Stimulated activated naive CD8-positive, alpha-beta T cell treated with anti-CD3 and anti-CD28 coated beads, Interleukin-15, amount 100 ng/mL, for 72 hours (primary cell): ENCODE measurements around the gene GRIP1.

ENCODE experiments used
- ATAC-seq: fragments of 150-1000 bp; cut with Tn5 transposase; 2 replicates; pipeline ENCODE4 v1.10.0; 2021; ENCODE audit warnings: mild to moderate bottlenecking, moderate library complexity
- DNase-seq, 2 donors: peaks; one replicate each; pipeline ENCODE4 v3.0.0; 2021 to 2022
- H3K27ac Mint-ChIP-seq, 2 donors: one replicate each; pipeline ENCODE4 v1.8.0; 2022; ENCODE audit warnings: mild to moderate bottlenecking in 2 of 2, mixed read lengths in 2 of 2, moderate library complexity in 2 of 2
- H3K27me3 Mint-ChIP-seq: one replicate; pipeline ENCODE4 v1.8.0; 2022; ENCODE audit warnings: mixed read lengths
- H3K4me1 Mint-ChIP-seq: one replicate; pipeline ENCODE4 v1.8.0; 2022; ENCODE audit warnings: mild to moderate bottlenecking, mixed read lengths
- H3K4me3 Mint-ChIP-seq, 2 donors: one replicate each; pipeline ENCODE4 v1.8.0; 2022; ENCODE audit warnings: mild to moderate bottlenecking in 2 of 2, mixed read lengths in 2 of 2, moderate library complexity in 1 of 2
- H3K9me3 Mint-ChIP-seq, 2 donors: one replicate each; pipeline ENCODE4 v1.8.0; 2022; ENCODE audit warnings: mixed read lengths in 2 of 2

GRIP1 gene

GRCh38 chr12:66552716-66553115, 126.2 kb downstream of the GRIP1 start:
- H3K27ac Mint-ChIP-seq = no peak overlapping the region
- peaks cover 4 to 17% of the 10 kb centered on the region in 2 donors for H3K9me3 Mint-ChIP-seq
- H3K4me1 Mint-ChIP-seq = peaks cover 7% of the 10 kb centered on the region
- H3K27me3 Mint-ChIP-seq = peaks cover 23% of the 10 kb centered on the region
- no peak overlapping the region for H3K4me3 Mint-ChIP-seq
- no peak for DNase-seq
- no peak for ATAC-seq

GRCh38 chr12:66550626-66551025, 128.2 kb downstream of the GRIP1 start:
- Mint-ChIP-seq H3K27me3 (peaks cover 8% of the 10 kb centered on the region), H3K27ac (no peak overlapping the region), H3K4me1 (no peaks in the 10 kb centered on the region), H3K4me3 (no peak overlapping the region), H3K9me3 (peaks cover 0 to 4% of the 10 kb centered on the region in 2 donors)
- no peak for DNase-seq
- no peak for ATAC-seq

GRCh38 chr12:66549050-66549389, 129.9 kb downstream of the GRIP1 start:
- DNase-seq = no peak
- H3K4me3 Mint-ChIP-seq = no peak overlapping the region
- no peaks in the 10 kb centered on the region for H3K4me1 Mint-ChIP-seq
- no peak overlapping the region for H3K27ac Mint-ChIP-seq
- no peaks in the 10 kb centered on the region for H3K27me3 Mint-ChIP-seq
- ATAC-seq = no peak
- no peaks in the 10 kb centered on the region for H3K9me3 Mint-ChIP-seq

- H3K27ac Mint-ChIP-seq = no peak overlapping the region
Measured at GRCh38 chr12:66548338-66549049, 130.4 kb downstream of the GRIP1 start.

GRCh38 chr12:66541426-66541825, 137.4 kb downstream of the GRIP1 start:
- Mint-ChIP-seq H3K4me3 (no peak overlapping the region), H3K4me1 (no peaks in the 10 kb centered on the region), H3K27me3 (no peaks in the 10 kb centered on the region), H3K27ac (no peak overlapping the region), H3K9me3 (no peaks in the 10 kb centered on the region)
- ATAC-seq (no peak), DNase-seq (no peak)

More at GRCh38 chr12:66548338-66549049, 130.4 kb downstream of the GRIP1 start:
- DNase-seq (no peak), ATAC-seq (no peak)
- no peaks in the 10 kb centered on the region for H3K4me1 Mint-ChIP-seq
- no peaks in the 10 kb centered on the region for H3K27me3 Mint-ChIP-seq
- no peaks in the 10 kb centered on the region for H3K9me3 Mint-ChIP-seq
- no peak overlapping the region for H3K4me3 Mint-ChIP-seq

GRCh38 chr12:66539431-66539830, 139.4 kb downstream of the GRIP1 start:
- ATAC-seq (no peak), DNase-seq (no peak)
- Mint-ChIP-seq H3K9me3 (no peaks in the 10 kb centered on the region), H3K27me3 (no peaks in the 10 kb centered on the region), H3K4me1 (no peaks in the 10 kb centered on the region), H3K27ac (no peak overlapping the region), H3K4me3 (no peak overlapping the region)

GRCh38 chr12:66538970-66539369, 139.9 kb downstream of the GRIP1 start:
- no peak overlapping the region for H3K27ac Mint-ChIP-seq
- H3K4me1 Mint-ChIP-seq = no peaks in the 10 kb centered on the region
- H3K9me3 Mint-ChIP-seq = no peaks in the 10 kb centered on the region
- H3K4me3 Mint-ChIP-seq = no peak overlapping the region
- no peaks in the 10 kb centered on the region for H3K27me3 Mint-ChIP-seq
- no peak for ATAC-seq
- no peak for DNase-seq

GRCh38 chr12:66537876-66538275, 141.0 kb downstream of the GRIP1 start:
- no peak overlapping the region for H3K27ac Mint-ChIP-seq

GRCh38 chr12:66533767-66534166, 145.1 kb downstream of the GRIP1 start:
- Mint-ChIP-seq H3K27me3 (no peaks in the 10 kb centered on the region), H3K4me3 (no peak overlapping the region), H3K27ac (no peak overlapping the region), H3K4me1 (no peaks in the 10 kb centered on the region), H3K9me3 (peaks cover 0 to 3% of the 10 kb centered on the region in 2 donors)
- no peak for DNase-seq
- ATAC-seq = no peak

More at GRCh38 chr12:66537876-66538275, 141.0 kb downstream of the GRIP1 start:
- Mint-ChIP-seq H3K9me3 (no peaks in the 10 kb centered on the region), H3K4me3 (no peak overlapping the region), H3K27me3 (no peaks in the 10 kb centered on the region), H3K4me1 (no peaks in the 10 kb centered on the region)
- ATAC-seq (no peak), DNase-seq (no peak)

GRCh38 chr12:66531766-66532165, 147.1 kb downstream of the GRIP1 start:
- peaks cover 0 to 6% of the 10 kb centered on the region in 2 donors for H3K9me3 Mint-ChIP-seq
- ATAC-seq (no peak), DNase-seq (no peak)
- H3K4me3 Mint-ChIP-seq = no peak overlapping the region
- no peak overlapping the region for H3K27ac Mint-ChIP-seq
- no peaks in the 10 kb centered on the region for H3K4me1 Mint-ChIP-seq
- no peaks in the 10 kb centered on the region for H3K27me3 Mint-ChIP-seq

GRCh38 chr12:66529934-66530333, 148.9 kb downstream of the GRIP1 start:
- DNase-seq (no peak), ATAC-seq (no peak)
- H3K9me3 Mint-ChIP-seq = peaks cover 0 to 6% of the 10 kb centered on the region in 2 donors
- no peaks in the 10 kb centered on the region for H3K27me3 Mint-ChIP-seq
- no peak overlapping the region for H3K27ac Mint-ChIP-seq
- H3K4me3 Mint-ChIP-seq = no peak overlapping the region
- no peaks in the 10 kb centered on the region for H3K4me1 Mint-ChIP-seq

- Mint-ChIP-seq H3K9me3 (no peaks in the 10 kb centered on the region), H3K4me3 (no peak overlapping the region), H3K27ac (no peak overlapping the region), H3K27me3 (peaks cover 8% of the 10 kb centered on the region), H3K4me1 (no peaks in the 10 kb centered on the region)
- ATAC-seq (no peak), DNase-seq (no peak)
Measured at GRCh38 chr12:66516561-66516960, 162.3 kb downstream of the GRIP1 start.

- Mint-ChIP-seq H3K9me3 (no peaks in the 10 kb centered on the region), H3K4me3 (no peak overlapping the region), H3K27me3 (peaks cover 8% of the 10 kb centered on the region), H3K27ac (no peak overlapping the region), H3K4me1 (no peaks in the 10 kb centered on the region)
- ATAC-seq (no peak), DNase-seq (no peak)
Measured at GRCh38 chr12:66516133-66516532, 162.7 kb downstream of the GRIP1 start.

GRCh38 chr12:66514581-66514980, 164.3 kb downstream of the GRIP1 start:
- H3K4me1 Mint-ChIP-seq = no peaks in the 10 kb centered on the region
- ATAC-seq (no peak), DNase-seq (no peak)
- no peak overlapping the region for H3K27ac Mint-ChIP-seq
- H3K27me3 Mint-ChIP-seq = peaks cover 8% of the 10 kb centered on the region
- H3K9me3 Mint-ChIP-seq = no peaks in the 10 kb centered on the region
- no peak overlapping the region for H3K4me3 Mint-ChIP-seq

GRCh38 chr12:66508025-66508424, 170.9 kb downstream of the GRIP1 start:
- Mint-ChIP-seq H3K27me3 (no peaks in the 10 kb centered on the region), H3K27ac (no peak overlapping the region), H3K4me3 (no peak overlapping the region), H3K4me1 (no peaks in the 10 kb centered on the region), H3K9me3 (no peaks in the 10 kb centered on the region)
- no peak for ATAC-seq
- DNase-seq = no peak

- ATAC-seq = no peak
- Mint-ChIP-seq H3K4me3 (no peak overlapping the region), H3K27me3 (no peaks in the 10 kb centered on the region), H3K27ac (no peak overlapping the region), H3K9me3 (no peaks in the 10 kb centered on the region), H3K4me1 (no peaks in the 10 kb centered on the region)
- DNase-seq = no peak
Measured at GRCh38 chr12:66503746-66504145, 175.1 kb downstream of the GRIP1 start.

GRCh38 chr12:66502911-66503310, 176.0 kb downstream of the GRIP1 start:
- H3K27ac Mint-ChIP-seq = no peak overlapping the region
- ATAC-seq = no peak
- no peak overlapping the region for H3K4me3 Mint-ChIP-seq
- no peaks in the 10 kb centered on the region for H3K27me3 Mint-ChIP-seq
- H3K4me1 Mint-ChIP-seq = no peaks in the 10 kb centered on the region
- no peaks in the 10 kb centered on the region for H3K9me3 Mint-ChIP-seq
- no peak for DNase-seq
